Stromal cell of bone marrow (primary cell): ENCODE data around the gene KIRREL1.

ENCODE experiments used
- DNase-seq: peaks from one replicate; pipeline ENCODE4 v3.0.0-alpha.2; 2012; ENCODE audit warnings: low read depth

Gene KIRREL1

GRCh38 chr1:158007667-158008386, 14.4 kb downstream of the KIRREL1 start:
- DNase-seq, result no peak

DNA sequence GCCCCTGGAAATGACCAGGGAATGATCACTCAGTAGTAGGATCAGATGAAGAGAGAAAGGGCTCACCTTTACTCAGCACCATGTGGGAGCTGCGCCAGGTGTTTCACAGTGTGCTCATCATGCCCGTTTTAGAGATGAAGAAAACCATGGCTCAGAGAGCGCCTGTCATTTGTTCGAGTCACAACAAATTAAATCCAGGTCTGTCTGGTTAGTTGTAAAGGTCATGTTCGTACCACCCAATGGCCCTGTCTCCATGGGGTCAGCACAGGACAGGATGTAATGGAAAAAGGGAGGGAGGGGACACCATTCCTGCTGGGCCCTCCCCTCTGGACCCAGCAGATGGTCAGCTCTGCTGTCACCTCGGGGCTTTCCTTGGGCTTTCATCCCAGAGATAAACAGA, 15.2 kb downstream of the KIRREL1 start:
- DNase-seq, result no peak

GRCh38 chr1:158011714-158012113, 18.3 kb downstream of the KIRREL1 start:
- no peak for DNase-seq

- peak; percentile 49 for DNase-seq
Observed at GRCh38 chr1:158013840-158014730, 20.6 kb downstream of the KIRREL1 start.

DNA sequence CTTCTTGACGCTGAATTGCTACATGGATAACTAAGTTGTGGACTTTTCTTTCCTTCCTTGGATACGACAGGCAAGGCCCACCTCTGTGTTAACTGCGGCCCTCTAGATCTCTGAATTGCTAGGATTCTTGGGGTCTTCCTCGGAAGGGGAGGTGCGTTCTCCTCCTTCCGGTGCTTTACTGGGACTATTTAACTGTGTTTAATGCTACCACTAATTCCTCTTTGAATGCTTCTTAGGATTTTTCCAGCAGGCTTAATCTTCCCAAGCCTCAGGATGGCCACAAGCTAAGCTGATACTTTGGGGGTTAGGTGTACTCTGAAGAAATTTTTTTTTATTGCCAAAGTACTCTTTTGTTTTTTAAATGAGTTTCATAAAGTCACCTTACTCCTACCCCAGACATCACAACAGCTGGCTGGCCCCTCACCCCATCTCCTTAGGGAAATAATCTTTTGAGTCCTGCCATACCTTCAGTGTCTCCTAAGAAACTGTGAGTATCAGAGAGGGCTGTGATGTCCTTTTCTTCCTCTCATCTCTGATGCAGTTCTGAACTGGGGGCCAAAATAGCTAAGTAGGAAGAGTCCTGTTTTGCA, 21.4 kb downstream of the KIRREL1 start:
- no peak for DNase-seq

DNA sequence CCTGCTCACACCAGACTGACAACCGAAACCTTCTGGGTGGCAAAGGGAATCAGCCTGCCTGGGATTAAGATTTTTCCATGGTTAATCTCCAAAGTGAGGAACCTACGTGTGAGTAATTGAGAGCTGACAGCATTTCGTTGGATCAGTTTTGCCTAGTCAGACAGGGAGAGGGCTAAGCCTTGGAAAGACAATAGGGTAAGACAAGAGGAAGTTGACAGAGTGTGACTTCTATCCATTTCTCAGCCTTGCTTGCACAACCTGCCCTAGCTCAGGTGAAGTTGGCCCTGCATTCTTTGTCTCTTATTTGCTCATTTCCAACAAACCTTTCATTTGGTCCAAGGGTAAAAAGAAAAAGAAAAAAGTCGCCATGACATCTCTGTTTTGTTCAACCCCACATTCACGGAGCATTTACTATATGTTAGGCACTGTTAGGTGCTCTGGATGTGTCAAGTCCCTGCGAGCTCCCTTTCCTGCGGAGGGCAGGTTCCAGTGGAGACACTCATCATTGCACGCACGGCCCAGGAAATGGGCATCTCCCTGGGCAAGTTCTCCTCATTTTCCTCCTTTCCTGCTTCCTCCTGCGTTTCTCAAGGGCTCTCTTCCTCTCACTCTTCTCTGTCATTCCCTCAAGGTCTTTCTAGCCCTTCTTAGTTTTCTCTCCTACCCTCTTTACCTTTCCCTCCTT, 23.3 kb downstream of the KIRREL1 start:
- DNase-seq, result no peak

DNA sequence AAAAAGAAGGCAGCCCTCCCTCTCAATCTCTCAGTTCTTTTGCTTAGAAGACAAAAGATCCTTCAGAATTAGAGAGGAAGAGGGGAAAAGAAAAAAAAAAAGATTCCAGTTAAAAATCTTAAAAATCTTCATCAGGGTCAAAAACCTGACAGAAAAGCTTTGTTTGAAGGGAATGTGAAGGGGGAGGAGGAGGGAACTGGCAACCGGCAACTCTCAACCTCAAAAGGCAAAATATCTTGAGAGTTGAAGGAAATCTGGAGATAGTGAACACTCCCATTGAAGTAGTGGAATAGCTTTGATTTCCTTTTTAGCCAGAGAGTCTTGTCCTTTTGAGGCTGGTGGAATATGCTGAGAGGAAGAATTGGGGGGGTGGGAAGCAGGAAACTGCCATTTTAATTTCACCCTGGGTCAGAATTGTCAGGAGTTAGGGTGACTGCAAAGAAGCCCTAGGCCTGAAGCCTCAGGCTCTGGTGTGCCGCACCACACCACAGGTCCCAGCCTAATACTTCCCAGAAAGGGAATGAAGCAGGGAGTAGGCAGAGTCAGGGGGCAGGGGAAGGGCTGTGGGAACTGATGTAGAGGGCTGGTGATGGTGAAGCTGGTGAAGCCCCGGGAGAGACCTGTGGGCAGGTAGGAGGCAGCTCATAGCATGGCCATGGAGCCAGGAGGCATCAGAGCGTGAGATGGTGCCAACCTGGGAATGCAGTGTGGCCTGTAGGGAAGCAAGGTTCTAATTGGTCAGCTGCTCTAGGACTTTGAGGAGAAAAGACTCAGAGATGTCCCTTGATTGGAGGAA, 24.6 kb downstream of the KIRREL1 start:
- DNase-seq, result no peak

GRCh38 chr1:158019171-158019868, 25.9 kb downstream of the KIRREL1 start:
- peak; percentile 89 for DNase-seq

DNA sequence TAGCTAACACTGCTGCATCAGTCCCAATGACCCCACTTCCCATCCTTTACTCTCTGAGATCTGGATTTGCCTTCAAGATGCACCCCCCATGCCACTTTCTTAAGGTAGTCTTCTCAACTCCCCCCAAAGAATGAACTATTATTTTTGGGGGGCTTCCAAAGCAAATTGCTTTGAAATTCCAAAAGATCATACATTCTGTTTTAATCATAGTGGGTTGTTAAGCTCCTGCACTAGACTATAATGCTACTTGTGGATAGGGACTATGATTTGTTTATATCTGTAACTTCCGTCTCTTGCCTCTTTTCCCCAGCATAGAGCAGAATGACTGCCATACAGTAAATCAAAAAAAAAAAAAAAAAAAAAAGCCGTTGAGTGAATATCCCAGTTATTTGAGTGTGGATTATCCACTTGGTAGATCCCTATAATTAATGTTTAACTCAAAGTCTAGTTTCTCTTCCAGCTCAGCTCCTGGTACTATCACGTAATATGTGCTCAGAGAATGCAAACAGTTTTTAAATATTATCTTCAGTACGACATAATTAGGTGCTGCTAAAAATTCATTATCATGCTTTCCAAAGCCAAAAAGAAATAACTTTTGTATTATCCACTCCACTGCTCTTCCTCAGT, 26.9 kb downstream of the KIRREL1 start:
- no peak for DNase-seq

GRCh38 chr1:158020886-158021620, 27.6 kb downstream of the KIRREL1 start:
- DNase-seq, result no peak

DNA sequence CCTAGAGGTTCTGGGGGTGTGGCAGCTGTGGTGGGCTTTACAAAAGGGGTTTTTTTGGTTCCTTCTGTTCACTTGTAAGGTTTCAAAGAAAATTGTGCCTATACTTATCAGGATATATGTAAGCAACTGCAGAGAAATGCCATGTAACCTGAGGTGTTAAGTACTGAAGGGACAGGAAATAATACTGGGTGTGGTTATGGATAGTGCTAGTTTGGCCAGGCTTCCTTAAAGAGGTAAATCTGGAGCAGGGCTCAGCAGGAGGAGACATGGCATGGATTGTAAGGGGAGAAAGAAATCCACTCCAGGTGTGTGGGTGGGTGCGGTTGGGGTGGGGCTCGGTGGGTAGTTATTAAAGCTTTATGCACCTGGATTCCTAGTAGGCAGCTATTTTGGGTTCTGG, 28.3 kb downstream of the KIRREL1 start:
- DNase-seq, result no peak

- no peak for DNase-seq
Observed at GRCh38 chr1:158022554-158023312, 29.3 kb downstream of the KIRREL1 start.

GRCh38 chr1:158024737-158025136, 31.3 kb downstream of the KIRREL1 start:
- no peak for DNase-seq

GRCh38 chr1:158025576-158026230, 32.3 kb downstream of the KIRREL1 start:
- no peak for DNase-seq

GRCh38 chr1:158026651-158027050, 33.2 kb downstream of the KIRREL1 start:
- no peak for DNase-seq

GRCh38 chr1:158027508-158027907, 34.1 kb downstream of the KIRREL1 start:
- DNase-seq, result no peak

GRCh38 chr1:158028969-158029368, 35.5 kb downstream of the KIRREL1 start:
- no peak for DNase-seq

DNA sequence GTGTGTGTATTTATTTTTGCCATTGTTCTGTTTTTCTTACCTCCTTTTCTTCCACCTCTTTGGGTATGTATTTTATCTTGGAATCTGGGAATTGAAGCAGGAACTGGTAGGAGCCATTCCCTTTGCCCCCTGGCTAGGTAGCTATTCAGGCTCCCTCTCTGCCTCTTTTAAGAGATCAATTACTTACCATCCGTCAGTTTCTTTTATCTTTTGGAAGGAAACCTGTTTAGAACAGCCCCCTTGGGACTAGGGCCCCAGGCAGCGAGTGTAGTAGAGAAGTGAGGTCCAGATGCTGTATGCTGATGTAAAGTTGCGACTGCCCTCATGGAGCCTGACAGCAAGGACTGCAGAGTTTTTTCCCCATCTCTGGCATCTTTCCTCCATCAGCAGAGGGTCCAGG, 41.6 kb downstream of the KIRREL1 start:
- no peak for DNase-seq
